ENCODE results near the gene CD244.

DNA sequence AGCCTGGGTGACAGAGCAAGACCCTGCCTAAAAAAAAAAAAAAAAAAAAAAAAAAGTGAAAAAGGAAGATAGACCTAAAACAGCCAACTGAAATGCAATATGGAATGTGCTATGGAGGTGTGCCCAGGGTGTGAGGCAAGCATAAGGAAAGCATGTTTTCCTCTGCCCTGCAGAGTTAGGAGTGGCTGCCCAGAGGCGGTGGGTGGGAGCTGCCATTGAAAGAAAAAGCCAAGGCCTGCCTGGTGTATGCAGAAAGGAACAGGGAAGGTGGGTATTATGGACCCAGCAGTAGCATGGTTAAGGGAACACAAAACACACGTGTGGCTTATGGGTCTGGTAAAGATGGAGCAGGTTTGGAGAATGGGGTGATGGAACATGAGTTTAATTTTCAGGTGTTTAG lies 8.9 kb downstream of the CD244 start:
- TF ChIP-seq POLR2A (IDR thresholded peaks at IDR 0.05; ENCODE audit: low read depth, low read length) (no peak), POLR2AphosphoS5 (IDR thresholded peaks at IDR 0.05; ENCODE audit: low read depth, low read length) (no peak), TAF1 (IDR thresholded peaks at IDR 0.05; ENCODE audit: borderline replicate concordance, low read depth, low read length) (no peak)

All from GM12892 (cell line).